ENCODE results near the gene LUC7L2. TPM values are rescaled to one million over a fixed set of nuclear protein-coding genes. Genes with fewer than 3 reads are reported as not detected.

Gene LUC7L2
- total RNA-seq, 1 donor, result 48.9 TPM

DNA sequence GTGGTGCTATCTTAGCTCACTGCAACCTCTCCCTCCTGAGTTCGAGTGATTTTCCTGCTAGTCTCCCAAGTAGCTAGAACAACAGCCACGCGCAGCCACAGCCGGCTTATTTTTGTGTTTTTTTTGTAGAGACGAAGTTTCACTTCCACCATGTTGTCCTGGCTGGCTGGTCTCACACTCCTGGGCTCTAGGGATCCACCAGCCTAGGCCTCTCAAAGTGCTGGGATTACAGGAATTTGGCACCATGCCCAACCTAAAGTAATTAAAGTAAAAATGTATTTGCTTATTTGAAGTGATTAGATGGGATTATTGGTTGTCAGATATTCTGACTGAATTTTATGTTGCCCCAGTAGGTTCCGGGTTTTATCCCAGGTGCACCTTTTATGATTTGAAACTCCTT lies 22.7 kb downstream of the LUC7L2 start:
- TF ChIP-seq, protein P1, sequence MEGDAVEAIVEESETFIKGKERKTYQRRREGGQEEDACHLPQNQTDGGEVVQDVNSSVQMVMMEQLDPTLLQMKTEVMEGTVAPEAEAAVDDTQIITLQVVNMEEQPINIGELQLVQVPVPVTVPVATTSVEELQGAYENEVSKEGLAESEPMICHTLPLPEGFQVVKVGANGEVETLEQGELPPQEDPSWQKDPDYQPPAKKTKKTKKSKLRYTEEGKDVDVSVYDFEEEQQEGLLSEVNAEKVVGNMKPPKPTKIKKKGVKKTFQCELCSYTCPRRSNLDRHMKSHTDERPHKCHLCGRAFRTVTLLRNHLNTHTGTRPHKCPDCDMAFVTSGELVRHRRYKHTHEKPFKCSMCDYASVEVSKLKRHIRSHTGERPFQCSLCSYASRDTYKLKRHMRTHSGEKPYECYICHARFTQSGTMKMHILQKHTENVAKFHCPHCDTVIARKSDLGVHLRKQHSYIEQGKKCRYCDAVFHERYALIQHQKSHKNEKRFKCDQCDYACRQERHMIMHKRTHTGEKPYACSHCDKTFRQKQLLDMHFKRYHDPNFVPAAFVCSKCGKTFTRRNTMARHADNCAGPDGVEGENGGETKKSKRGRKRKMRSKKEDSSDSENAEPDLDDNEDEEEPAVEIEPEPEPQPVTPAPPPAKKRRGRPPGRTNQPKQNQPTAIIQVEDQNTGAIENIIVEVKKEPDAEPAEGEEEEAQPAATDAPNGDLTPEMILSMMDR (IDR thresholded peaks at IDR 0.05; ENCODE audit: extremely low read depth, low read depth, low read length), result no peak
- Histone ChIP-seq H3K79me2 (ENCODE audit: insufficient read depth, low read length) (peaks cover 72% of the 10 kb centered on the region), H3K27me3 (ENCODE audit: insufficient read depth, low read length) (no peaks in the 10 kb centered on the region), H3K9me3 (ENCODE audit: low read depth, low read length) (no peaks in the 10 kb centered on the region), H3K36me3 (ENCODE audit: insufficient read depth, low read length) (peaks cover 37% of the 10 kb centered on the region), H2AFZ (ENCODE audit: low read length) (no peak overlapping the region), H3K4me1 (ENCODE audit: insufficient read depth, low read length) (no peaks in the 10 kb centered on the region), H3K27ac (ENCODE audit: low read depth, low read length) (no peak overlapping the region), H4K20me1 (ENCODE audit: insufficient read depth, low read length) (peaks cover 2% of the 10 kb centered on the region), H3K4me2 (ENCODE audit: insufficient read depth, low read length) (no peak overlapping the region), H3K4me3 (ENCODE audit: insufficient read depth, low read length) (no peak overlapping the region)
- DNase-seq (ENCODE audit: insufficient read length, low spot score, missing footprints), result no peak

GRCh38 chr7:139384611-139385010 lies 24.9 kb downstream of the LUC7L2 start:
- DNase-seq (ENCODE audit: insufficient read length, low spot score, missing footprints), result no peak
- Histone ChIP-seq H3K9me3 (ENCODE audit: low read depth, low read length) (no peaks in the 10 kb centered on the region), H3K4me1 (ENCODE audit: insufficient read depth, low read length) (no peaks in the 10 kb centered on the region), H2AFZ (ENCODE audit: low read length) (no peak overlapping the region), H3K4me2 (ENCODE audit: insufficient read depth, low read length) (no peak overlapping the region), H3K4me3 (ENCODE audit: insufficient read depth, low read length) (no peak overlapping the region), H3K36me3 (ENCODE audit: insufficient read depth, low read length) (peaks cover 24% of the 10 kb centered on the region), H3K79me2 (ENCODE audit: insufficient read depth, low read length) (peaks cover 79% of the 10 kb centered on the region), H3K27ac (ENCODE audit: low read depth, low read length) (no peak overlapping the region), H4K20me1 (ENCODE audit: insufficient read depth, low read length) (peaks cover 2% of the 10 kb centered on the region), H3K27me3 (ENCODE audit: insufficient read depth, low read length) (no peaks in the 10 kb centered on the region)
- TF ChIP-seq, protein P1 (IDR thresholded peaks at IDR 0.05; ENCODE audit: extremely low read depth, low read depth, low read length), result no peak

- peaks cover 9% of the 10 kb centered on the region for H4K20me1 ChIP-seq (ENCODE audit: insufficient read depth, low read length)
- no peak overlapping the region for H2AFZ ChIP-seq (ENCODE audit: low read length)
- H3K36me3 ChIP-seq (ENCODE audit: insufficient read depth, low read length), result peaks cover 19% of the 10 kb centered on the region
- peak; percentile 3 for DNase-seq (ENCODE audit: insufficient read length, low spot score, missing footprints)
- H3K4me1 ChIP-seq (ENCODE audit: insufficient read depth, low read length), result no peaks in the 10 kb centered on the region
- no peak overlapping the region for H3K4me3 ChIP-seq (ENCODE audit: insufficient read depth, low read length)
- no peaks in the 10 kb centered on the region for H3K27me3 ChIP-seq (ENCODE audit: insufficient read depth, low read length)
- no peak overlapping the region for H3K4me2 ChIP-seq (ENCODE audit: insufficient read depth, low read length)
- H3K79me2 ChIP-seq (ENCODE audit: insufficient read depth, low read length), result peaks cover 85% of the 10 kb centered on the region
- no peaks in the 10 kb centered on the region for H3K9me3 ChIP-seq (ENCODE audit: low read depth, low read length)
- no peak overlapping the region for H3K27ac ChIP-seq (ENCODE audit: low read depth, low read length)
- TF ChIP-seq, protein P1 (IDR thresholded peaks at IDR 0.05; ENCODE audit: extremely low read depth, low read depth, low read length), result no peak
Observed at GRCh38 chr7:139387594-139387993, 27.9 kb downstream of the LUC7L2 start.

DNA sequence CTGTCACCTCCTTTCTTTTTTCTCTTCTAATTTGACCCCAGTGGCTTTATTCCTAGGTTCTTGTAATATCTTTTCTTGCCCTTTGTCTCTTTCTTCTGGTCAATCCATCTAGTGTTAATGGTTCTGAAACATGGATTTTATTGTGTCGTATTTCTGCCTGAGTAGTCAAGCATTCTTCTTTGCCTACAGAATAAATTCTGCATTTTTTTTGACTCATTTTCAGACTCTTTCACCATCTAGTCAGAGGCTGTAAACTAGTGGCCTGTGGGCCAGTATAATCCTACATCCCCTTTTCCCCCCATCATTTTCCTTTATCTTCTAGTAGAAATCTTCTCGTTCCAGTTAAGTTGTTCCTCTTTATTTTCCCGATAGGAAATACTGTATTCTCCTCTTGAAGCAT lies 29.4 kb downstream of the LUC7L2 start:
- H2AFZ ChIP-seq (ENCODE audit: low read length), result no peak overlapping the region
- H3K4me3 ChIP-seq (ENCODE audit: insufficient read depth, low read length), result no peak overlapping the region
- peaks cover 11% of the 10 kb centered on the region for H4K20me1 ChIP-seq (ENCODE audit: insufficient read depth, low read length)
- H3K36me3 ChIP-seq (ENCODE audit: insufficient read depth, low read length), result peaks cover 19% of the 10 kb centered on the region
- no peak overlapping the region for H3K4me2 ChIP-seq (ENCODE audit: insufficient read depth, low read length)
- H3K27ac ChIP-seq (ENCODE audit: low read depth, low read length), result no peak overlapping the region
- H3K27me3 ChIP-seq (ENCODE audit: insufficient read depth, low read length), result no peaks in the 10 kb centered on the region
- H3K9me3 ChIP-seq (ENCODE audit: low read depth, low read length), result no peaks in the 10 kb centered on the region
- TF ChIP-seq, protein P1 (IDR thresholded peaks at IDR 0.05; ENCODE audit: extremely low read depth, low read depth, low read length), result no peak
- peaks cover 90% of the 10 kb centered on the region for H3K79me2 ChIP-seq (ENCODE audit: insufficient read depth, low read length)
- no peak for DNase-seq (ENCODE audit: insufficient read length, low spot score, missing footprints)
- H3K4me1 ChIP-seq (ENCODE audit: insufficient read depth, low read length), result no peaks in the 10 kb centered on the region

Data from osteoblast (primary cell).